Heart right ventricle (tissue), 16 donors: ENCODE results near the gene EXOSC7. TPM values are rescaled to one million over a fixed set of nuclear protein-coding genes. Genes with fewer than 3 reads are reported as not detected.

Experiments
- ATAC-seq, 8 donors: fragments of 200-7000 bp; cut with Tn5 transposase; one replicate each; pipeline ENCODE4 v1.9.1; 2020; ENCODE audit warnings: mild to moderate bottlenecking in 8 of 8, moderate library complexity in 8 of 8, moderate number of reproducible peaks in 1 of 8
- DNase-seq, 2 donors: peaks; one replicate each; pipeline ENCODE4 v3.0.0-alpha.2; 2020
- H3K27ac ChIP-seq, 10 donors: fragments of 200-600 bp; sonication (generic) in 2 of 10; one replicate each; pipeline versions ENCODE4 v1.5.0 to v1.8.0; 2020 to 2022; ENCODE audit warnings: mild to moderate bottlenecking in 3 of 10
- H3K27me3 ChIP-seq, 7 donors: fragments of 200-600 bp; one replicate each; pipeline ENCODE4 v1.8.0; 2021 to 2022; ENCODE audit warnings: mild to moderate bottlenecking in 2 of 7
- H3K36me3 ChIP-seq, 9 donors: fragments of 200-600 bp; sonication (generic) in 1 of 9; one replicate each; pipeline versions ENCODE4 v1.5.0 to v1.8.0; 2020 to 2022; ENCODE audit warnings: mild to moderate bottlenecking in 2 of 9
- H3K4me1 ChIP-seq, 9 donors: fragments of 200-600 bp; sonication (generic) in 1 of 9; one replicate each; pipeline versions ENCODE4 v1.5.0 to v1.8.0; 2020 to 2022; ENCODE audit warnings: mild to moderate bottlenecking in 4 of 9
- H3K4me3 ChIP-seq, 10 donors: fragments of 200-600 bp; sonication (generic) in 2 of 10; one replicate each; pipeline versions ENCODE4 v1.5.0 to v1.8.0; 2020 to 2022; ENCODE audit warnings: mild to moderate bottlenecking in 7 of 10, moderate library complexity in 2 of 10
- H3K9me3 ChIP-seq, 11 donors: fragments of 200-600 bp in 10 of 11; sonication (generic) in 2 of 11; one replicate each; pipeline versions ENCODE4 v1.5.0 to v1.8.0; 2013 to 2022; ENCODE audit warnings: mild to moderate bottlenecking in 2 of 11, control low read depth in 1 of 11, moderate library complexity in 1 of 11
- WGBS, 2 donors: extraction: QIAGEN DNeasy Blood & Tissue Kit; methylation state at CpG; one replicate each; pipeline ENCODE4 v1.1.7; 2013; ENCODE audit warnings: inconsistent platforms in 1 of 2; 5-methylcytosine and 5-hydroxymethylcytosine counted together
- intact Hi-C, 10 donors: fragments of 100-400 bp; cut with DNase I; formaldehyde crosslinking; loops; one replicate each; pipeline versions ENCODE4 v1.11.1 to v1.14.2; 2022
- polyA plus RNA-seq, 2 donors: library from polyadenylated mRNA; stranded (reverse); fragments of 200-250 nt; gene quantifications; one replicate each; pipeline ENCODE4 v1.2.3, GENCODE V29; 2013
- total RNA-seq, 10 donors: library from RNA; stranded (reverse); fragmentation: NEBNext Ultra II Directional in 3 of 10; extraction: Animal tissue kit (Norgen Biotek cat#: 25700) in 3 of 10; gene quantifications; one replicate each; pipeline versions ENCODE4 v1.2.1 to v1.2.4, GENCODE V29; 2021 to 2023
- TF ChIP-seq, protein P1 (sequence below), 9 donors: fragments of 200-600 bp; sonication (generic) in 2 of 9; IDR thresholded peaks; one replicate each; pipeline versions ENCODE4 v1.5.0 to v1.8.0; 2021 to 2022; ENCODE audit warnings: antibody characterized with exemption in 9 of 9, mild to moderate bottlenecking in 5 of 9, moderate library complexity in 1 of 9
- donor health status: Arrhythmogenic right ventricular cardiomyopathy.
- donor health status: ischemic (EF 13 %, LVEDD 7.1; RV severe dilation, severe dysfunction).
- donor health status: healthy with polysubstance abuse.
- donor health status: DM: no; HTN: yes; CAD: no.
- donor health status: DM: no; HTN: no; CAD: no.
- donor health status: ischemic (EF 25% LVEDD 6.9; RV normal size, moderate dysfunction).
- donor health status: ischemic (EF 25% LVEDD 5.7; RV mildly dilated, moderate dysfunction).
- donor health status: healthy.
- donor health status: DM: yes; HTN: yes; CAD: no.
- donor health status: Ischemic cardiomyopathy.
- donor health status: ischemic (EF 35%, LVEDD 5.7; RV mildly dilated, moderate dysfunction).
- donor health status: nonischemic (EF 11% LVEDD 7.7; RV severe dilation, severe dysfunction).
- donor health status: DM: yes; HTN: yes; CAD: no.
- donor health status: PGD.
- donor health status: ischemic (EF 29% LVEDD 5.4; RV normal size, mild dysfunction).
- donor health status: nonischemic (EF 23%, LVEDD 6.1; RV moderate dilation, normal function).

EXOSC7 gene
- total and polyA plus RNA-seq, 12 donors: 24.2 to 39.9 (median 32.1) TPM

DNA sequence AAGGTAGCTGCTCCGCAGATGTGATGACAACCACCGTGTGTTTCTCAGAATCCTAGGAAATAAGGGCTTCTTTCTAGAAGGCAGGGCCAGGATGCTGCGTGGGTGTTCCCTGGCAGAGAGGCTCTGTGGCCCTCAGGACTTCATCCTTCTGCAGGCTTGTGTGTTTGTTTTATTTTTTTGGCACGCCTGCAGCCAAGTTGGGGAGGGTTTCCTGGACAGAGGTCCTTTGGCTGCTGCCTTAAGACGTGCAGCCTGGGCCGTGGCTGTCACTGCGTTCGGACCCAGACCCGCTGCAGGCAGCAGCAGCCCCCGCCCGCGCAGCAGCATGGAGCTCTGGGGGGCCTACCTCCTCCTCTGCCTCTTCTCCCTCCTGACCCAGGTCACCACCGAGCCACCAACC lies 50.0 kb downstream of the EXOSC7 start, which contains the start of gene CLEC3B:
Gene CLEC3B, plus strand, starts transcription at position 266 of the 400 bp plus-strand sequence. Its CDS starts 60 bp downstream, at position 326.
- peak within 1 kb of the TSS; percentile 33 to 65 (median 52) for H3K4me3 ChIP-seq
- 17 to 47% methylated on average over 13 of the region's 13 CpGs for WGBS, 2 donors
- intact Hi-C loops: loop anchor here in 1 of 10 donors (1.0 to 5.0 kb wide), 2 partner anchors 14 to 34 kb away; no protein-coding TSS in a partner anchor
- peaks cover 9 to 89% (median 60%) of the 10 kb centered on the region in 9 donors for H3K4me1 ChIP-seq
- ATAC-seq (peak; percentile 59 to 89 (median 80)), DNase-seq (peak; percentile 79 to 91)
- H3K27me3 ChIP-seq: no peaks in the 10 kb centered on the region
- TF ChIP-seq, protein P1, sequence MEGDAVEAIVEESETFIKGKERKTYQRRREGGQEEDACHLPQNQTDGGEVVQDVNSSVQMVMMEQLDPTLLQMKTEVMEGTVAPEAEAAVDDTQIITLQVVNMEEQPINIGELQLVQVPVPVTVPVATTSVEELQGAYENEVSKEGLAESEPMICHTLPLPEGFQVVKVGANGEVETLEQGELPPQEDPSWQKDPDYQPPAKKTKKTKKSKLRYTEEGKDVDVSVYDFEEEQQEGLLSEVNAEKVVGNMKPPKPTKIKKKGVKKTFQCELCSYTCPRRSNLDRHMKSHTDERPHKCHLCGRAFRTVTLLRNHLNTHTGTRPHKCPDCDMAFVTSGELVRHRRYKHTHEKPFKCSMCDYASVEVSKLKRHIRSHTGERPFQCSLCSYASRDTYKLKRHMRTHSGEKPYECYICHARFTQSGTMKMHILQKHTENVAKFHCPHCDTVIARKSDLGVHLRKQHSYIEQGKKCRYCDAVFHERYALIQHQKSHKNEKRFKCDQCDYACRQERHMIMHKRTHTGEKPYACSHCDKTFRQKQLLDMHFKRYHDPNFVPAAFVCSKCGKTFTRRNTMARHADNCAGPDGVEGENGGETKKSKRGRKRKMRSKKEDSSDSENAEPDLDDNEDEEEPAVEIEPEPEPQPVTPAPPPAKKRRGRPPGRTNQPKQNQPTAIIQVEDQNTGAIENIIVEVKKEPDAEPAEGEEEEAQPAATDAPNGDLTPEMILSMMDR (IDR thresholded peaks at IDR 0.05): no peak
- peaks cover 0 to 9% (median 0%) of the 10 kb centered on the region in 9 donors for H3K36me3 ChIP-seq
- no peaks in the 10 kb centered on the region for H3K9me3 ChIP-seq
- H3K27ac ChIP-seq: peak within 1 kb of the TSS; percentile 49 to 90 (median 84)

DNA sequence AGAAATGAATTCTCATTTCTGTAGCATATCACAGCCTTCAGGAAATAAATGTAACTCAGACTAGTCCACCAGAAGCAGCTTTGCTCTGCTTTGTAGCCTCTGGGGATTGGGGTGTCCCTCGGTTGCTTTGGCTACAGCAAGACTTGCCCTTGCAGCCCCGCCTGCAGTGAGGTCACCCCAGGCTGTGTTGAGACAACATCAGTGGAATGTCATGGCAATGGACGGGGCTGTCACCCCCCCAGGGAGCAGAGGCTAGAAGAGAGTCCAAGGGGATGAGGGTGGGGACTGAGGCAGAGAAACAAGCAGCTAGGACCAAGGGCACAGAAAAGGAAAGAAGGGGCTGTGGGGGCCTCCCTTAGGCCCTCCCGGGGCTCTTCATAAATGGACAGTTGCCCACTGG lies 50.9 kb downstream of the EXOSC7 start:
- 28 to 45% methylated on average over 4 of the region's 4 CpGs for WGBS, 2 donors
- Histone ChIP-seq H3K27ac (peak overlapping the region; percentile 49 to 90 (median 84)), H3K9me3 (no peaks in the 10 kb centered on the region), H3K4me1 (peaks cover 9 to 85% (median 51%) of the 10 kb centered on the region in 9 donors), H3K36me3 (peaks cover 0 to 18% (median 0%) of the 10 kb centered on the region in 9 donors), H3K27me3 (no peaks in the 10 kb centered on the region), H3K4me3 (peak overlapping the region; percentile 33 to 65 (median 52))
- TF ChIP-seq, protein P1 (IDR thresholded peaks at IDR 0.05): no peak
- intact Hi-C loops: loop anchor here in 1 of 10 donors (1.0 to 5.0 kb wide), 2 partner anchors 15 to 35 kb away; no protein-coding TSS in a partner anchor
- DNase-seq: peak; percentile 86 to 92
- ATAC-seq: peak; percentile 76 to 89 (median 85)

DNA sequence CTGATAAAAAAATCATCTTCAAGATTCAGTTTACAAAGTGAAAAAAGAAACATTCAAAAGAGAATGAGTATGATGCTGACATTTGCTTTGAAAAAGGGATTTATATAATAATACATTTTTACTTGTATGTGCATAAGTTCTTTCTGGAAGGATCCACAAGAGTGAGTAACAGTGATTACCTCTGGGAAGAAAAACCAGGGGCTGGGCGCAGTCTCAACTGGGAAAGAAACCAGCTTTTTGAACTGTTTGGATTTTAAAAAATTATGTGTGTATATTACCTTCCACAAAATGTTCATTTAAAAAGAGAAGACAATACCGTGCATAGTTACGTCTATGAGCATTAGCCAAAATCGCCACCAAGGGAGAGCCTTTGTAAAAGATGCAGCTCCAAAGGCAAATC lies 51.4 kb downstream of the EXOSC7 start:
- ATAC-seq (no peak), DNase-seq (no peak)
- 70 to 73% methylated on average over 4 of the region's 4 CpGs for WGBS, 2 donors
- Histone ChIP-seq H3K36me3 (peaks cover 0 to 23% (median 0%) of the 10 kb centered on the region in 9 donors), H3K9me3 (no peaks in the 10 kb centered on the region), H3K4me3 (peak overlapping the region in 9 of 10 donors; percentile 33 to 65 (median 57)), H3K27ac (peak overlapping the region in 9 of 10 donors; percentile 71 to 90 (median 85)), H3K27me3 (no peaks in the 10 kb centered on the region), H3K4me1 (peaks cover 9 to 81% (median 50%) of the 10 kb centered on the region in 9 donors)
- intact Hi-C loops: loop anchor here in 1 of 10 donors (5.0 kb wide), 1 partner anchor 35 kb away; no protein-coding TSS in a partner anchor
- TF ChIP-seq, protein P1 (IDR thresholded peaks at IDR 0.05): no peak

DNA sequence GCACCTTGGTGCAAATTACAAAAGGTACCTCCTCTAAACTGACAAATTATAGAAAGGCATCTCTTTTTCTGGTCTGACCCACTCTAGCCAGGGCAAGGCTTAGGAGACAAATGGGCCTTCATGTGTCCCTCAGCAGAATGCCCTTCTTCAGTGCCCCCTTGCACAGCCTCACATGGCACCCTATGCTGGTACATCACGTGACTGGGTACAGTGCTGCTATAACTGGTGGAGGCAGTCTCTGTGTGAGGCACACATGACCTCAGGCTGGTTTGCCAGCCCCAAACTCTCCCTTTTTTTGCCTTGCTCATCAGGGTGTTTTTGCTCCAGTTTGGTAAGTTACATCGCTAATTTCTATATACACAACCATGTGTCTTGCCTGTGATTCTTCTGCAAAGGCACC lies 53.2 kb downstream of the EXOSC7 start:
- intact Hi-C loops: loop anchor here in 1 of 10 donors (5.0 kb wide), 1 partner anchor 37 kb away; no protein-coding TSS in a partner anchor
- WGBS, 2 donors: 79 to 80% methylated on average over 2 of the region's 2 CpGs
- Histone ChIP-seq H3K4me1 (peaks cover 12 to 88% (median 55%) of the 10 kb centered on the region in 9 donors), H3K9me3 (no peaks in the 10 kb centered on the region), H3K27ac (peak overlapping the region in 7 of 10 donors; percentile 8 to 88 (median 85)), H3K36me3 (peaks cover 0 to 31% (median 0%) of the 10 kb centered on the region in 9 donors), H3K27me3 (no peaks in the 10 kb centered on the region), H3K4me3 (peak overlapping the region in 7 of 10 donors; percentile 33 to 65 (median 59))
- ATAC-seq: no peak
- DNase-seq: no peak
- TF ChIP-seq, protein P1 (IDR thresholded peaks at IDR 0.05): no peak
